Measurements from ENCODE around the gene FOSB. TPM values are rescaled to one million over a fixed set of nuclear protein-coding genes. Genes with fewer than 3 reads are reported as not detected.
A peak's percentile ranks its signal among the peaks of the same experiment; 100 is the strongest.

The FOSB gene
- total and polyA plus RNA-seq, 9 of the 15 experiments (the other 6 are each of a cell fraction or from before 2014, with no cell fraction given), result 0.11 to 2.7 (median 0.73) TPM

GRCh38 chr19:45523642-45524256, 56.0 kb downstream of the FOSB start (continued):
- peak; percentile 10 for TF ChIP-seq CHD7 (IDR thresholded peaks at IDR 0.05; ENCODE audit: low read depth, low read length)
- no peak for TF ChIP-seq PPARD (CRISPR knock-in tag; IDR thresholded peaks at IDR 0.05)
- TF ChIP-seq THRA (IDR thresholded peaks at IDR 0.05), result no peak
- no peak for TF ChIP-seq ZNF253 (CRISPR knock-in tag; conservative IDR thresholded peaks at IDR 0.05)
- TF ChIP-seq ZNF830 (CRISPR knock-in tag; IDR thresholded peaks at IDR 0.05), result no peak
- TF ChIP-seq BCLAF1 (IDR thresholded peaks at IDR 0.05; ENCODE audit: borderline replicate concordance in 1 of 2, control insufficient read depth in 1 of 2, low read depth in 2 of 2, low read length in 1 of 2), result 0 out of 4 replicates have a peak, but pooled peaks of 1 of the 2 experiments have one; percentile 42
- no peak for TF ChIP-seq NR0B1 (IDR thresholded peaks at IDR 0.05; ENCODE audit: partially characterized antibody)
- TF ChIP-seq WHSC1 (IDR thresholded peaks at IDR 0.05; ENCODE audit: low read length), result no peak
- no peak for TF ChIP-seq NR2C1 (IDR thresholded peaks at IDR 0.05)
- peak; percentile 36; the same call in 1 of the 2 replicates for TF ChIP-seq NR2C1 (tag; IDR thresholded peaks at IDR 0.05)
